Thoracic aorta (tissue), 2 donors: ENCODE results near the gene NEURL1. TPM values are rescaled to one million over a fixed set of nuclear protein-coding genes. Genes with fewer than 3 reads are reported as not detected.

Source experiments
- ATAC-seq: fragments of 150-250 bp; one replicate; pipeline ENCODE4 v1.8.0; 2017; ENCODE audit warnings: low read depth; ENCODE audit not compliant: insufficient number of reproducible peaks, low FRiP score
- DNase-seq: peaks from one replicate; pipeline ENCODE4 v3.0.0-alpha.2; 2020; ENCODE audit warnings: low spot score
- H3K27ac ChIP-seq, 2 donors: fragments of 200-600 bp; sonication (generic); 1 replicate in 1 of 2; 2 replicates in 1 of 2; pipeline ENCODE4 v1.5.1; 2016; ENCODE audit warnings: mild to moderate bottlenecking in 2 of 2, moderate library complexity in 2 of 2
- H3K27me3 ChIP-seq: fragments of 200-600 bp; sonication (generic); replicated peaks from 2 replicates; pipeline ENCODE4 v1.6.0; 2016; ENCODE audit warnings: mild to moderate bottlenecking; ENCODE audit not compliant: insufficient read depth
- H3K36me3 ChIP-seq: fragments of 200-600 bp; sonication (generic); one replicate; pipeline ENCODE4 v1.5.1; 2016
- H3K4me1 ChIP-seq, 2 donors: fragments of 200-600 bp; sonication (generic); 1 replicate in 1 of 2; 2 replicates in 1 of 2; pipeline versions ENCODE4 v1.5.1 to v1.6.0; 2016; ENCODE audit warnings: low read depth in 2 of 2, mild to moderate bottlenecking in 1 of 2; ENCODE audit not compliant: control insufficient read depth in 1 of 2
- H3K4me3 ChIP-seq: fragments of 200-600 bp; sonication (generic); 2 replicates; pipeline ENCODE4 v1.5.1; 2016; ENCODE audit warnings: mild to moderate bottlenecking
- H3K9me3 ChIP-seq: fragments of 200-600 bp; sonication (generic); 2 replicates; pipeline ENCODE4 v1.5.1; 2016
- CTCF ChIP-seq: fragments of 200-600 bp; sonication (generic); IDR thresholded peaks from one replicate; pipeline ENCODE4 v1.5.1; 2019; ENCODE audit warnings: antibody characterized with exemption
- total RNA-seq, 2 donors: library from RNA; depleted of rRNA; stranded (reverse); fragments of >200 nt; gene quantifications; one replicate each; pipeline versions ENCODE4 v1.1.0 to v1.2.3, GENCODE V29; 2016

Gene NEURL1
- total RNA-seq, 2 donors from 2014 or later, result 0.28 TPM; not detected in 1

- no peaks in the 10 kb centered on the region for H3K36me3 ChIP-seq
- no peaks in the 10 kb centered on the region for H3K27me3 ChIP-seq
- TF ChIP-seq CTCF, result no peak
- no peak for DNase-seq
- no peak overlapping the region for H3K4me3 ChIP-seq
- H3K9me3 ChIP-seq, result no peaks in the 10 kb centered on the region
- no peak overlapping the region for H3K27ac ChIP-seq
- no peak for ATAC-seq
- H3K4me1 ChIP-seq, result no peaks in the 10 kb centered on the region
Observed at GRCh38 chr10:103578782-103579382, 85.4 kb downstream of the NEURL1 start.

GRCh38 chr10:103580011-103580410 lies 86.5 kb downstream of the NEURL1 start:
- H3K27ac ChIP-seq, result no peak overlapping the region
- H3K4me3 ChIP-seq, result no peak overlapping the region
- DNase-seq (no peak), ATAC-seq (no peak)
- TF ChIP-seq CTCF, result no peak
- no peaks in the 10 kb centered on the region for H3K4me1 ChIP-seq
- H3K9me3 ChIP-seq, result no peaks in the 10 kb centered on the region
- H3K36me3 ChIP-seq, result no peaks in the 10 kb centered on the region
- no peaks in the 10 kb centered on the region for H3K27me3 ChIP-seq

GRCh38 chr10:103580430-103580829 lies 86.9 kb downstream of the NEURL1 start:
- Histone ChIP-seq H3K27me3 (no peaks in the 10 kb centered on the region), H3K4me3 (no peak overlapping the region), H3K27ac (no peak overlapping the region), H3K36me3 (no peaks in the 10 kb centered on the region), H3K9me3 (no peaks in the 10 kb centered on the region), H3K4me1 (no peaks in the 10 kb centered on the region)
- TF ChIP-seq CTCF, result no peak
- DNase-seq (no peak), ATAC-seq (no peak)

GRCh38 chr10:103581499-103581898 lies 88.0 kb downstream of the NEURL1 start:
- DNase-seq (no peak), ATAC-seq (no peak)
- Histone ChIP-seq H3K36me3 (no peaks in the 10 kb centered on the region), H3K4me1 (no peaks in the 10 kb centered on the region), H3K4me3 (no peak overlapping the region), H3K27me3 (no peaks in the 10 kb centered on the region), H3K9me3 (no peaks in the 10 kb centered on the region), H3K27ac (no peak overlapping the region)
- no peak for TF ChIP-seq CTCF

GRCh38 chr10:103582331-103583123 lies 89.0 kb downstream of the NEURL1 start:
- H3K27me3 ChIP-seq, result no peaks in the 10 kb centered on the region
- no peaks in the 10 kb centered on the region for H3K4me1 ChIP-seq
- H3K9me3 ChIP-seq, result no peaks in the 10 kb centered on the region
- no peak overlapping the region for H3K27ac ChIP-seq
- H3K36me3 ChIP-seq, result no peaks in the 10 kb centered on the region
- no peak overlapping the region for H3K4me3 ChIP-seq
- ATAC-seq (no peak), DNase-seq (no peak)
- no peak for TF ChIP-seq CTCF
